Measurements from ENCODE around the gene C1QL2.

C1QL2 gene

DNA sequence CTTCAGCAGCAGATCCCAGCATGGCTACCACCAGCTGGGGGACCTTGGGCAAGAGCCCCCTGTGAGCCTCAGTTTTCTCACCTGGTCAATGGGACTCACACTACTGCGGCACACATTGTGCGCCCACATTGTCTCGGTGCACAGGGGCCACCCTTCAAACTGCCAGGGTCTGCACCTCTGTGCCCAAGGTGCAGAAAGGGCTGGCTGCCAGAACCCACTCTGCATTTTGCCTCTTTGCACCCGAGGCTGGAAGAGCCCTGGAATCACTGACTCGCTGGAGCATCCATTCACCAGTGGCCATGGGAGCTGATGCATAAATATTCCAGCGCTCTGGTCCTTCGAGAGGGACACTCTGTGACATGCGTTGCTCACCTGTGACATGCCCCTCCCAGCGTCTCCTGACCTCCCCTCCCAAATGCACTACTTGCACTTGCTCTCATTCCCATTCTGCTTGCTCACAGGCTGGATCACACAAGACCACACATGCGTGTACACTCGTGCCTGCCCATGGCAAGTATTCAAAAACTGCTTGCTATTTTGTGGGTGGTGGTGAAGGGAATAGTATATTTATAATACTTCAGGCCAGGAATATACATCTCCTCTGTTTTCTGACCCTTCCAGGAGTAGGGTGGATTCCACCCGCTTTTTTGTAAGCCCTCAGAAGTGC, 18.8 kb upstream of the C1QL2 start:
- Histone ChIP-seq H3K27ac (replicated peaks) (no peak overlapping the region), H3K4me3 (replicated peaks; ENCODE audit: insufficient read depth, low read length) (no peak overlapping the region), H3K27me3 (ENCODE audit: insufficient read depth, poor library complexity, severe bottlenecking) (no peaks in the 10 kb centered on the region)
- TF ChIP-seq, protein P1, sequence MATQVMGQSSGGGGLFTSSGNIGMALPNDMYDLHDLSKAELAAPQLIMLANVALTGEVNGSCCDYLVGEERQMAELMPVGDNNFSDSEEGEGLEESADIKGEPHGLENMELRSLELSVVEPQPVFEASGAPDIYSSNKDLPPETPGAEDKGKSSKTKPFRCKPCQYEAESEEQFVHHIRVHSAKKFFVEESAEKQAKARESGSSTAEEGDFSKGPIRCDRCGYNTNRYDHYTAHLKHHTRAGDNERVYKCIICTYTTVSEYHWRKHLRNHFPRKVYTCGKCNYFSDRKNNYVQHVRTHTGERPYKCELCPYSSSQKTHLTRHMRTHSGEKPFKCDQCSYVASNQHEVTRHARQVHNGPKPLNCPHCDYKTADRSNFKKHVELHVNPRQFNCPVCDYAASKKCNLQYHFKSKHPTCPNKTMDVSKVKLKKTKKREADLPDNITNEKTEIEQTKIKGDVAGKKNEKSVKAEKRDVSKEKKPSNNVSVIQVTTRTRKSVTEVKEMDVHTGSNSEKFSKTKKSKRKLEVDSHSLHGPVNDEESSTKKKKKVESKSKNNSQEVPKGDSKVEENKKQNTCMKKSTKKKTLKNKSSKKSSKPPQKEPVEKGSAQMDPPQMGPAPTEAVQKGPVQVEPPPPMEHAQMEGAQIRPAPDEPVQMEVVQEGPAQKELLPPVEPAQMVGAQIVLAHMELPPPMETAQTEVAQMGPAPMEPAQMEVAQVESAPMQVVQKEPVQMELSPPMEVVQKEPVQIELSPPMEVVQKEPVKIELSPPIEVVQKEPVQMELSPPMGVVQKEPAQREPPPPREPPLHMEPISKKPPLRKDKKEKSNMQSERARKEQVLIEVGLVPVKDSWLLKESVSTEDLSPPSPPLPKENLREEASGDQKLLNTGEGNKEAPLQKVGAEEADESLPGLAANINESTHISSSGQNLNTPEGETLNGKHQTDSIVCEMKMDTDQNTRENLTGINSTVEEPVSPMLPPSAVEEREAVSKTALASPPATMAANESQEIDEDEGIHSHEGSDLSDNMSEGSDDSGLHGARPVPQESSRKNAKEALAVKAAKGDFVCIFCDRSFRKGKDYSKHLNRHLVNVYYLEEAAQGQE (IDR thresholded peaks at IDR 0.05; ENCODE audit: insufficient replicate concordance, low read depth) = no peak
- no peak for DNase-seq (ENCODE audit: low read depth in 1 of 2, low spot score in 1 of 2)

DNA sequence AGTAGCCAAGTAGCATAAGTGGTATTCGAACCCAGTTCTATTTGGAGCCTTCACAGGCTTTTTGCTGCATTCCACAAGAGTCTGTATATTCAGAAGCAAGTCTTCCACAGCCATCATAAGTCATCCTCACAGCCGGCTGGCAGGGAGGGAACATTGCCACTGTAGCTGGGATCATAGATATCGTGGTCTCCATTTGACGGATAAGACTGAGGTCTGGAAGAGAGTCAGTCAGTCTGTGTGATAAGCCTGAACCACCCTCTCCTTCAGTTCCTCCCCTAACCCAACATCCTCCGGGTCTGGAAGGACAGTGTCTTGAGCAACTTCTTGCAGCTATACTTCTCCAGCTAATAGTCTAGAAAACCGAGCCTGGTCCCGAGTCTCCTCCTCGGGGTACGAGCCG, 17.0 kb upstream of the C1QL2 start:
- H3K4me3 ChIP-seq (replicated peaks; ENCODE audit: insufficient read depth, low read length) = no peak overlapping the region
- DNase-seq (ENCODE audit: low read depth in 1 of 2, low spot score in 1 of 2) = no peak
- H3K27ac ChIP-seq (replicated peaks) = no peak overlapping the region
- no peak for TF ChIP-seq GABPA (IDR thresholded peaks at IDR 0.05; ENCODE audit: low read depth)
- TF ChIP-seq, protein P1 (IDR thresholded peaks at IDR 0.05; ENCODE audit: insufficient replicate concordance, low read depth) = no peak
- no peak for TF ChIP-seq SPI1 (IDR thresholded peaks at IDR 0.05; ENCODE audit: borderline replicate concordance, low read depth)
- no peak for TF ChIP-seq POLR2AphosphoS5 (IDR thresholded peaks at IDR 0.05; ENCODE audit: low read depth)
- TF ChIP-seq, protein P2, sequence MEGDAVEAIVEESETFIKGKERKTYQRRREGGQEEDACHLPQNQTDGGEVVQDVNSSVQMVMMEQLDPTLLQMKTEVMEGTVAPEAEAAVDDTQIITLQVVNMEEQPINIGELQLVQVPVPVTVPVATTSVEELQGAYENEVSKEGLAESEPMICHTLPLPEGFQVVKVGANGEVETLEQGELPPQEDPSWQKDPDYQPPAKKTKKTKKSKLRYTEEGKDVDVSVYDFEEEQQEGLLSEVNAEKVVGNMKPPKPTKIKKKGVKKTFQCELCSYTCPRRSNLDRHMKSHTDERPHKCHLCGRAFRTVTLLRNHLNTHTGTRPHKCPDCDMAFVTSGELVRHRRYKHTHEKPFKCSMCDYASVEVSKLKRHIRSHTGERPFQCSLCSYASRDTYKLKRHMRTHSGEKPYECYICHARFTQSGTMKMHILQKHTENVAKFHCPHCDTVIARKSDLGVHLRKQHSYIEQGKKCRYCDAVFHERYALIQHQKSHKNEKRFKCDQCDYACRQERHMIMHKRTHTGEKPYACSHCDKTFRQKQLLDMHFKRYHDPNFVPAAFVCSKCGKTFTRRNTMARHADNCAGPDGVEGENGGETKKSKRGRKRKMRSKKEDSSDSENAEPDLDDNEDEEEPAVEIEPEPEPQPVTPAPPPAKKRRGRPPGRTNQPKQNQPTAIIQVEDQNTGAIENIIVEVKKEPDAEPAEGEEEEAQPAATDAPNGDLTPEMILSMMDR (IDR thresholded peaks at IDR 0.05; ENCODE audit: insufficient read depth, low read length) = no peak
- no peaks in the 10 kb centered on the region for H3K27me3 ChIP-seq (ENCODE audit: insufficient read depth, poor library complexity, severe bottlenecking)

DNA sequence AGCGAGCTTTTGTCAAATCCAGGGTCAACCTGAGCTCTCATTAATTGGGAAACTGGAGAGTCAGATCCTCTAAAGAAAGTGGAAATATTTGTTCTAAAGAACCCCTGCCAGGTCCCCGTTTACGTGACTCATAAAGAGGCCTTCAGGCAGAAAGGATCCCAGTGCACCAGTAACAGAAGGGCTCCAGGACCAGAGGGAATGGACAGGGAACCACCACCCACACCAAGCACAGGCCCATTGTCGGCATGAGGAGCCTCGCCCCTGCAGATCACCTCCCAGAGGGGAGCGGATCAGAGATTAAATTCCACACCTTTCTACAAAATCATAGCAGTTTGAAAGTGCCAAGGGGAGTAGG, 16.4 kb upstream of the C1QL2 start:
- DNase-seq (ENCODE audit: low read depth in 1 of 2, low spot score in 1 of 2) = no peak
- H3K27me3 ChIP-seq (ENCODE audit: insufficient read depth, poor library complexity, severe bottlenecking) = no peaks in the 10 kb centered on the region
- TF ChIP-seq, protein P1 (IDR thresholded peaks at IDR 0.05; ENCODE audit: insufficient replicate concordance, low read depth) = no peak
- no peak for TF ChIP-seq POLR2AphosphoS5 (IDR thresholded peaks at IDR 0.05; ENCODE audit: low read depth)
- TF ChIP-seq GABPA (IDR thresholded peaks at IDR 0.05; ENCODE audit: low read depth) = no peak
- no peak for TF ChIP-seq SPI1 (IDR thresholded peaks at IDR 0.05; ENCODE audit: borderline replicate concordance, low read depth)
- TF ChIP-seq, protein P2 (IDR thresholded peaks at IDR 0.05; ENCODE audit: insufficient read depth, low read length) = no peak
- H3K27ac ChIP-seq (replicated peaks) = no peak overlapping the region
- H3K4me3 ChIP-seq (replicated peaks; ENCODE audit: insufficient read depth, low read length) = no peak overlapping the region

Measured in HL-60 (cell line).